ENCODE measurements around the gene SLC25A3.
"Not testable (repeated sequence)": the region's sequence is repeated elsewhere in the genome, so short reads cannot be mapped to it uniquely, and the experiment has no call there.

The SLC25A3 gene

DNA sequence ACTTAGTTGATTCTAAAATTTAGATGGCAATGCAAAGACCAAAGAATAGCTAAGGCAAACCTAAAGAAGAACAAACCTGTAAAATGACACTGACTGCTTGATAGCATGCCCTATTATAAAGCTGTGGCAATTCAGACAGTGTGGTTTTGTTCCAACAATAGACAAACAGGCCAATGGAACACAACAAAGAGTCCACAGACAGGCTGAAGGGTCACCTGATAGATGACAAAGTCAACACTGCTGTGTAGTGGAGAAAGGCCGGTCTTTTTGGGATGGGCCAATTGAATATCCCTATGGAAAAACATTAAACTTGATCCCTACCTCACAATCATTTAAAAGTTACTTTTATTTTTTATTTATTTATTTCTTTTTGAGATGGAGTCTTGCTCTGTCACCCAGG, 33.8 kb upstream of the SLC25A3 start:
- DNase-seq: no peak
- intact Hi-C loops (cut with DNase I; ENCODE audit: low total_unique reads): no loop called here
- TF ChIP-seq, protein P1, sequence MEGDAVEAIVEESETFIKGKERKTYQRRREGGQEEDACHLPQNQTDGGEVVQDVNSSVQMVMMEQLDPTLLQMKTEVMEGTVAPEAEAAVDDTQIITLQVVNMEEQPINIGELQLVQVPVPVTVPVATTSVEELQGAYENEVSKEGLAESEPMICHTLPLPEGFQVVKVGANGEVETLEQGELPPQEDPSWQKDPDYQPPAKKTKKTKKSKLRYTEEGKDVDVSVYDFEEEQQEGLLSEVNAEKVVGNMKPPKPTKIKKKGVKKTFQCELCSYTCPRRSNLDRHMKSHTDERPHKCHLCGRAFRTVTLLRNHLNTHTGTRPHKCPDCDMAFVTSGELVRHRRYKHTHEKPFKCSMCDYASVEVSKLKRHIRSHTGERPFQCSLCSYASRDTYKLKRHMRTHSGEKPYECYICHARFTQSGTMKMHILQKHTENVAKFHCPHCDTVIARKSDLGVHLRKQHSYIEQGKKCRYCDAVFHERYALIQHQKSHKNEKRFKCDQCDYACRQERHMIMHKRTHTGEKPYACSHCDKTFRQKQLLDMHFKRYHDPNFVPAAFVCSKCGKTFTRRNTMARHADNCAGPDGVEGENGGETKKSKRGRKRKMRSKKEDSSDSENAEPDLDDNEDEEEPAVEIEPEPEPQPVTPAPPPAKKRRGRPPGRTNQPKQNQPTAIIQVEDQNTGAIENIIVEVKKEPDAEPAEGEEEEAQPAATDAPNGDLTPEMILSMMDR (IDR thresholded peaks at IDR 0.05): no peak

DNA sequence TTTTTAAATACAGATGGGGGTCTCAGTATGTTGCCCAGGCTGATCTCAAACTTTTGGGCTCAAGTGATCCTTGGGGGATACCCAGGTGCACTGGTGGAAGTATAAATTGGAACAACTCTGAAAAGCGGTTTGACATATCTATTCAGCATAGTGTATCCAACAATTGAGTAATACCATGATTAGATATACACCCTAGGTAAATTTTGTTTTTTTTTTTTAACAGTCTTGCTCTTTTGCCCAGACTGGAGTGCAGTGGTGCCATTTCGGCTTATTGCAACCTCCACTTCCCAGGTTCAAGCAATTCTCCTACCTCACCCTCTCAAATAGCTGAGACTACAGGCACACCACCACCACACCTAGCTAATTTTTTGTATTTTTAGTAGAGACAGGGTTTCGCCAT, 31.6 kb upstream of the SLC25A3 start:
- DNase-seq: no peak
- Histone ChIP-seq H3K27ac (no peak overlapping the region), H3K36me3 (no peaks in the 10 kb centered on the region), H3K27me3 (no peaks in the 10 kb centered on the region), H3K4me3 (no peak overlapping the region), H3K9me3 (peaks cover 0 to 3% (median 0%) of the 10 kb centered on the region in 3 donors), H3K4me1 (no peaks in the 10 kb centered on the region)
- TF ChIP-seq, protein P1 (IDR thresholded peaks at IDR 0.05): no peak
- intact Hi-C loops (cut with DNase I; ENCODE audit: low total_unique reads): no loop called here

More for the DNA sequence above, 33.8 kb upstream of the SLC25A3 start:
- H3K27me3 ChIP-seq: no peaks in the 10 kb centered on the region
- H3K9me3 ChIP-seq: peaks cover 0 to 3% (median 0%) of the 10 kb centered on the region in 3 donors
- H3K36me3 ChIP-seq: no peaks in the 10 kb centered on the region
- no peak overlapping the region for H3K27ac ChIP-seq
- no peaks in the 10 kb centered on the region for H3K4me1 ChIP-seq
- H3K4me3 ChIP-seq: no peak overlapping the region

- H3K4me1 ChIP-seq: no peaks in the 10 kb centered on the region
- TF ChIP-seq, protein P1 (IDR thresholded peaks at IDR 0.05): no peak
- no peak for DNase-seq
- H3K9me3 ChIP-seq: no peaks in the 10 kb centered on the region
- H3K4me3 ChIP-seq: no peak overlapping the region
- no peak overlapping the region for H3K27ac ChIP-seq
- no peaks in the 10 kb centered on the region for H3K36me3 ChIP-seq
- intact Hi-C loops (cut with DNase I; ENCODE audit: low total_unique reads): no loop called here
- no peaks in the 10 kb centered on the region for H3K27me3 ChIP-seq
Observed at GRCh38 chr12:98572010-98572409, 21.5 kb upstream of the SLC25A3 start.

DNA sequence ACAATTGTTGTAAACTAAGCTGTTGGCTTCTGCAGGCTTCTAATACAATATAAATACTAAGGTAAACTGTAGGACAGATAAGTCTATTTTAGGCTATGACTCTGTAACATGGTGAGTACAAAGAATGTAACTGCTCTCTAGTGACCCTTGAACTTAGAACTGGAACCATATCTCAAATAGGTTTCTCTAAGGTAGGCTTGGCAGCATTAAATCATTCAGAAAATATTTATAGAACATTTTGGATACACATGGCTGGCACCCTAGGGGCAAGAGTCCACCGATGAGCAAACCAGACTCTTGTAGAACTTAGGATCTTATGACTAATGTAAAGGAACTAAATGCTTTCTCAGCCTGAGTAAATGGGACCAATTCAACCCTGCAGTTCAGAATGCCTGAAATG, 19.4 kb upstream of the SLC25A3 start:
- Histone ChIP-seq H3K4me3 (no peak overlapping the region), H3K27ac (no peak overlapping the region), H3K27me3 (no peaks in the 10 kb centered on the region), H3K9me3 (no peaks in the 10 kb centered on the region), H3K36me3 (no peaks in the 10 kb centered on the region), H3K4me1 (no peaks in the 10 kb centered on the region)
- intact Hi-C loops (cut with DNase I; ENCODE audit: low total_unique reads): no loop called here
- TF ChIP-seq, protein P1 (IDR thresholded peaks at IDR 0.05): no peak
- no peak for DNase-seq

GRCh38 chr12:98575013-98575412, 18.5 kb upstream of the SLC25A3 start:
- Histone ChIP-seq H3K36me3 (no peaks in the 10 kb centered on the region), H3K4me3 (no peak overlapping the region), H3K27me3 (no peaks in the 10 kb centered on the region), H3K27ac (no peak overlapping the region), H3K4me1 (no peaks in the 10 kb centered on the region), H3K9me3 (no peaks in the 10 kb centered on the region)
- TF ChIP-seq, protein P1 (IDR thresholded peaks at IDR 0.05): no peak
- DNase-seq: no peak
- intact Hi-C loops (cut with DNase I; ENCODE audit: low total_unique reads): no loop called here

- H3K4me1 ChIP-seq; H3K36me3 ChIP-seq; intact Hi-C loops (cut with DNase I; ENCODE audit: low total_unique reads): not testable (repeated sequence)
Observed at GRCh38 chr12:98576795-98577194, 16.7 kb upstream of the SLC25A3 start.

More at GRCh38 chr12:98576795-98577194, 16.7 kb upstream of the SLC25A3 start:
- not testable (repeated sequence) for DNase-seq, H3K27me3 ChIP-seq, H3K27ac ChIP-seq, H3K4me3 ChIP-seq, H3K9me3 ChIP-seq

All from tibial artery (tissue), 4 donors.